MM.1S (cell line): Measurements from ENCODE around the gene DDX39B.

Source experiments
- CTCF ChIP-seq: fragments of 300-600 bp; sonication (generic); IDR thresholded peaks from 2 replicates; pipeline ENCODE4 v1.5.1; 2016; ENCODE audit warnings: antibody characterized with exemption, low read length, mixed read lengths
- EZH2 ChIP-seq: fragments of 300-600 bp; sonication (generic); optimal IDR thresholded peaks from 2 replicates; pipeline ENCODE3; 2017; ENCODE audit warnings: low read depth, mild to moderate bottlenecking, antibody characterized with exemption, low read length, mixed read lengths
- EZH2phosphoT487 ChIP-seq: fragments of 300-600 bp; sonication (generic); IDR thresholded peaks from 2 replicates; pipeline ENCODE4 v1.6.1; 2018; ENCODE audit warnings: antibody characterized with exemption, low read length

- TF ChIP-seq CTCF (no peak), EZH2phosphoT487 (no peak), EZH2 (no peak)
Measured at GRCh38 chr6:31579119-31579505, 37.3 kb upstream of the DDX39B start.
